Lung (tissue), 12 donors: ENCODE measurements around the gene MLEC. TPM values are rescaled to one million over a fixed set of nuclear protein-coding genes. Genes with fewer than 3 reads are reported as not detected.

ENCODE experiments used
- ATAC-seq: fragments of 200-7000 bp; cut with Tn5 transposase; one replicate; pipeline ENCODE4 v1.9.1; 2020; ENCODE audit warnings: moderate number of reproducible peaks; ENCODE audit not compliant: insufficient read depth, low FRiP score
- DNase-seq, 3 donors: peaks; one replicate each; pipeline ENCODE4 v3.0.0-alpha.2; 2013 to 2017
- H3K27ac ChIP-seq, 2 donors: one replicate each; pipeline ENCODE4 v1.5.1; 2013; ENCODE audit warnings: mild to moderate bottlenecking in 2 of 2, moderate library complexity in 2 of 2, control low read depth in 1 of 2, inconsistent platforms in 1 of 2, low read depth in 1 of 2, low read length in 1 of 2
- H3K27me3 ChIP-seq, 3 donors: one replicate each; pipeline ENCODE4 v1.5.1; 2013; ENCODE audit warnings: low read length in 2 of 3; ENCODE audit not compliant: control insufficient read depth in 3 of 3, insufficient read depth in 3 of 3
- H3K36me3 ChIP-seq, 4 donors: one replicate each; pipeline ENCODE4 v1.5.1; 2013; ENCODE audit warnings: low read length in 4 of 4, mild to moderate bottlenecking in 1 of 4, moderate library complexity in 1 of 4; ENCODE audit not compliant: control insufficient read depth in 4 of 4, insufficient read depth in 4 of 4
- H3K4me1 ChIP-seq, 5 donors: one replicate each; pipeline ENCODE4 v1.5.1; 2013; ENCODE audit warnings: low read length in 5 of 5, mild to moderate bottlenecking in 2 of 5, moderate library complexity in 1 of 5; ENCODE audit not compliant: control insufficient read depth in 5 of 5, insufficient read depth in 5 of 5
- H3K4me3 ChIP-seq: one replicate; pipeline ENCODE4 v1.5.1; 2013; ENCODE audit warnings: mild to moderate bottlenecking, control low read depth, moderate library complexity
- H3K9ac ChIP-seq, 2 donors: one replicate each; pipeline ENCODE4 v1.5.1; 2013; ENCODE audit warnings: low read length in 2 of 2, control low read depth in 1 of 2; ENCODE audit not compliant: insufficient read depth in 1 of 2
- H3K9me3 ChIP-seq, 4 donors: one replicate each; pipeline ENCODE4 v1.5.1; 2013; ENCODE audit warnings: low read length in 3 of 4, mild to moderate bottlenecking in 1 of 4, moderate library complexity in 1 of 4; ENCODE audit not compliant: control insufficient read depth in 4 of 4, insufficient read depth in 3 of 4
- CTCF ChIP-seq: IDR thresholded peaks from 2 replicates; pipeline ENCODE4 v1.5.1; 2012; ENCODE audit warnings: mild to moderate bottlenecking; ENCODE audit errors: control extremely low read depth, extremely low read depth
- WGBS, 2 donors: extraction: QIAGEN DNeasy Blood & Tissue Kit; methylation state at CpG; one replicate each; pipeline ENCODE4 v1.1.7; 2013; 5-methylcytosine and 5-hydroxymethylcytosine counted together
- polyA plus RNA-seq, 2 donors: library from polyadenylated mRNA; stranded (reverse); fragments of 200-250 nt; gene quantifications; one replicate each; pipeline ENCODE4 v1.2.1, GENCODE V29; 2013
- total RNA-seq, 2 donors: library from RNA; depleted of rRNA in 1 of 2; stranded (reverse); fragments of >200 nt in 1 of 2; gene quantifications; one replicate each; pipeline ENCODE4 v1.2.1, GENCODE V29; 2014 to 2021
- donor health status: control.
- donor health status: control.
- donor health status: Bipolar disorder and iron deficiency.
- donor health status: healthy.
- donor health status: DM: yes; HTN: yes; CAD: no.

The MLEC gene
- total and polyA plus RNA-seq, 4 donors, result 34.1 to 161 (median 53.7) TPM

GRCh38 chr12:120741476-120742421 lies 54.8 kb downstream of the MLEC start:
- Histone ChIP-seq H3K4me1 (no peaks in the 10 kb centered on the region), H3K9ac (no peak overlapping the region), H3K9me3 (no peaks in the 10 kb centered on the region), H3K27me3 (no peaks in the 10 kb centered on the region), H3K27ac (no peak overlapping the region), H3K36me3 (peaks cover 0 to 21% (median 0%) of the 10 kb centered on the region in 4 donors), H3K4me3 (no peak overlapping the region)
- DNase-seq (peak in 2 of 3 donors; percentile 20 to 29), ATAC-seq (no peak)
- no peak for TF ChIP-seq CTCF
- 81 to 82% methylated on average over 33 of the region's 33 CpGs for WGBS, 2 donors

GRCh38 chr12:120744922-120745493 lies 58.1 kb downstream of the MLEC start:
- H3K27me3 ChIP-seq, result no peaks in the 10 kb centered on the region
- DNase-seq (no peak), ATAC-seq (no peak)
- no peak overlapping the region for H3K9ac ChIP-seq
- no peaks in the 10 kb centered on the region for H3K4me1 ChIP-seq
- H3K27ac ChIP-seq, result no peak overlapping the region
- no peaks in the 10 kb centered on the region for H3K9me3 ChIP-seq
- no peak overlapping the region for H3K4me3 ChIP-seq
- TF ChIP-seq CTCF, result no peak
- WGBS, 2 donors, result 92 to 94% methylated on average over 15 of the region's 15 CpGs
- H3K36me3 ChIP-seq, result no peaks in the 10 kb centered on the region

GRCh38 chr12:120748242-120748641 lies 61.3 kb downstream of the MLEC start:
- no peaks in the 10 kb centered on the region for H3K4me1 ChIP-seq
- no peak for TF ChIP-seq CTCF
- no peak for ATAC-seq
- H3K4me3 ChIP-seq, result no peak overlapping the region
- no peaks in the 10 kb centered on the region for H3K27me3 ChIP-seq
- H3K9me3 ChIP-seq, result no peaks in the 10 kb centered on the region
- no peak overlapping the region for H3K9ac ChIP-seq
- 90 to 92% methylated on average over 7 of the region's 7 CpGs for WGBS, 2 donors
- DNase-seq, result no peak
- H3K27ac ChIP-seq, result no peak overlapping the region
- H3K36me3 ChIP-seq, result no peaks in the 10 kb centered on the region
